HepG2 (cell line): Measurements from ENCODE around the gene ZSCAN20. TPM values are rescaled to one million over a fixed set of nuclear protein-coding genes. Genes with fewer than 3 reads are reported as not detected.

Source experiments
- ATAC-seq: fragments of 200-7000 bp; cut with Tn5 transposase; 3 replicates; pipeline ENCODE4 v1.9.1; 2020; ENCODE audit warnings: mild to moderate bottlenecking, moderate library complexity
- BruUV-seq: library from RNA; stranded (reverse); fragments of 400-500 nt; replicated peaks from 2 replicates; lab custom pipeline; 2021; lab: Mats Ljungman, UMichigan
- CTCF ChIA-PET: fragments of 300-600 bp; formaldehyde crosslinking; extraction: SDS; loops from one replicate; lab custom pipeline; 2021; ENCODE audit warnings: low total read pairs, inconsistent platforms, low intra/inter-chr PET ratio; lab: Yijun Ruan, JAX
- POLR2A ChIA-PET: fragments of 350-600 bp; sonication (Branson Sonifier 250); formaldehyde crosslinking; loops from one replicate; lab custom pipeline; 2020; ENCODE audit warnings: antibody characterized with exemption, inconsistent platforms; lab: Yijun Ruan, JAX
- DNase-seq: peaks from one replicate; pipeline ENCODE4 v3.0.0-alpha.2; 2015; ENCODE audit warnings: low spot score
- FAIRE-seq: peaks from 3 replicates; lab custom pipeline; 2011; peaks lifted over from hg19 to GRCh38; lab: Jason Lieb, UNC
- H2AFZ ChIP-seq: one replicate; pipeline ENCODE4 v1.6.1; 2011; ENCODE audit warnings: low read length, inconsistent platforms
- H3K27ac ChIP-seq: fragments of 300-600 bp; 3 replicates; pipeline ENCODE4 v1.8.0; 2011; ENCODE audit warnings: mixed run types, mild to moderate bottlenecking, mixed read lengths, low read length, inconsistent platforms; ENCODE audit not compliant: insufficient read depth; ENCODE audit errors: extremely low read length
- H3K27me3 ChIP-seq, 2 experiments: fragments of 200-600 bp in 1 of 2; 2 replicates in 1 of 2; 3 replicates in 1 of 2; pipeline versions ENCODE4 v1.6.0 to v1.8.0; 2011; ENCODE audit warnings: low read length in 2 of 2, mild to moderate bottlenecking in 2 of 2, moderate library complexity in 2 of 2, inconsistent platforms in 1 of 2; ENCODE audit not compliant: insufficient read depth in 2 of 2, control insufficient read depth in 1 of 2
- H3K36me3 ChIP-seq, 2 experiments: fragments of 200-600 bp in 1 of 2; replicated peaks in 1 of 2; 2 replicates in 1 of 2; 3 replicates in 1 of 2; pipeline versions ENCODE4 v1.5.1 to v1.8.0; 2011; ENCODE audit warnings: low read length in 2 of 2, inconsistent platforms in 1 of 2; ENCODE audit not compliant: insufficient read depth in 2 of 2, control insufficient read depth in 1 of 2
- H3K4me1 ChIP-seq: 2 replicates; pipeline ENCODE4 v1.5.1; 2012; ENCODE audit warnings: low read length, inconsistent platforms; ENCODE audit not compliant: insufficient read depth
- H3K4me2 ChIP-seq: 2 replicates; pipeline ENCODE4 v1.6.0; 2011; ENCODE audit warnings: low read depth, low read length, inconsistent platforms
- H3K4me3 ChIP-seq, 3 experiments: fragments of 200-600 bp in 1 of 3; sonication (generic), shearing (Covaris generic) in 1 of 3; replicated peaks in 1 of 3; 2 replicates each; pipeline ENCODE4 v1.5.1; 2011 to 2016; ENCODE audit warnings: low read length in 3 of 3, inconsistent platforms in 2 of 3, low read depth in 2 of 3, mild to moderate bottlenecking in 2 of 3, control low read depth in 1 of 3, mixed read lengths in 1 of 3; ENCODE audit not compliant: insufficient read depth in 1 of 3
- H3K79me2 ChIP-seq: one replicate; pipeline ENCODE4 v1.6.1; 2011; ENCODE audit warnings: low read length, inconsistent platforms; ENCODE audit not compliant: insufficient read depth
- H3K9ac ChIP-seq: 2 replicates; pipeline ENCODE4 v1.6.0; 2011; ENCODE audit warnings: mild to moderate bottlenecking, low read depth, low read length, inconsistent platforms; ENCODE audit not compliant: insufficient read depth
- H3K9me3 ChIP-seq: 2 replicates; pipeline ENCODE4 v1.5.1; 2012; ENCODE audit warnings: mild to moderate bottlenecking, low read length
- H4K20me1 ChIP-seq: 2 replicates; pipeline ENCODE4 v1.6.0; 2011; ENCODE audit warnings: inconsistent platforms, mild to moderate bottlenecking, low read length, moderate library complexity; ENCODE audit not compliant: insufficient read depth
- EZH2 ChIP-seq: conservative IDR thresholded peaks from 2 replicates; pipeline ENCODE4 v1.6.1; 2012; ENCODE audit warnings: mild to moderate bottlenecking, low read depth, low read length, moderate library complexity
- GTF3A ChIP-seq: sonication (generic); formaldehyde crosslinking; conservative IDR thresholded peaks from 2 replicates; pipeline ENCODE4 v1.4.0; 2020; ENCODE audit warnings: mild to moderate bottlenecking, missing genetic modification reagents
- JDP2 ChIP-seq: sonication (generic); formaldehyde crosslinking; IDR thresholded peaks from 2 replicates; pipeline ENCODE4 v1.8.1; 2022; ENCODE audit warnings: missing genetic modification reagents, borderline replicate concordance
- MIER2 ChIP-seq: IDR thresholded peaks from 2 replicates; pipeline ENCODE4 v1.6.1; 2016; ENCODE audit warnings: missing biosample characterization, missing genetic modification reagents
- NAIF1 ChIP-seq: sonication (generic); formaldehyde crosslinking; IDR thresholded peaks from 2 replicates; pipeline ENCODE4 v1.5.0; 2020; ENCODE audit warnings: mild to moderate bottlenecking, missing genetic modification reagents, borderline replicate concordance
- NR1H2 ChIP-seq: sonication (generic); formaldehyde crosslinking; IDR thresholded peaks from 2 replicates; pipeline ENCODE4 v1.8.1; 2022; ENCODE audit warnings: low read depth, missing genetic modification reagents, borderline replicate concordance
- PHF5A ChIP-seq: IDR thresholded peaks from one replicate; pipeline ENCODE4 v1.6.1; 2018; ENCODE audit warnings: low read depth, missing genetic modification reagents; ENCODE audit not compliant: unreplicated experiment
- RORA ChIP-seq: sonication (generic); formaldehyde crosslinking; IDR thresholded peaks from 2 replicates; pipeline ENCODE4 v1.5.0; 2020; ENCODE audit warnings: mild to moderate bottlenecking, missing genetic modification reagents, moderate library complexity
- SMAD3 ChIP-seq: sonication (generic); formaldehyde crosslinking; IDR thresholded peaks from 2 replicates; pipeline ENCODE4 v1.4.0; 2020; ENCODE audit warnings: missing genetic modification reagents
- TP53 ChIP-seq: sonication (generic); formaldehyde crosslinking; conservative IDR thresholded peaks from 2 replicates; pipeline ENCODE4 v1.4.0; 2020; ENCODE audit warnings: missing genetic modification reagents
- UBTF ChIP-seq: sonication (generic); formaldehyde crosslinking; IDR thresholded peaks from 2 replicates; pipeline ENCODE4 v1.4.0; 2020; ENCODE audit warnings: mild to moderate bottlenecking, missing genetic modification reagents
- ZBTB8A ChIP-seq: sonication (generic); formaldehyde crosslinking; IDR thresholded peaks from 2 replicates; pipeline ENCODE4 v1.4.0; 2020; ENCODE audit warnings: mild to moderate bottlenecking, low read depth, missing genetic modification reagents, borderline replicate concordance
- ZNF350 ChIP-seq: sonication (generic); formaldehyde crosslinking; IDR thresholded peaks from 2 replicates; pipeline ENCODE4 v1.4.0; 2020; ENCODE audit warnings: mild to moderate bottlenecking, low read depth, missing genetic modification reagents, borderline replicate concordance
- ZNF383 ChIP-seq: sonication (generic); formaldehyde crosslinking; IDR thresholded peaks from 2 replicates; pipeline ENCODE4 v1.4.0; 2020; ENCODE audit warnings: missing genetic modification reagents, mild to moderate bottlenecking, borderline replicate concordance
- ZNF549 ChIP-seq: sonication (generic); formaldehyde crosslinking; IDR thresholded peaks from 2 replicates; pipeline ENCODE4 v1.5.0; 2020; ENCODE audit warnings: missing genetic modification reagents
- ZNF652 ChIP-seq: IDR thresholded peaks from 2 replicates; pipeline ENCODE4 v1.6.1; 2016; ENCODE audit warnings: low read depth, borderline replicate concordance
- WGBS: methylation state at CpG from one replicate; pipeline ENCODE4 v1.1.6; 2017; ENCODE audit warnings: low lambda C conversion rate; 5-methylcytosine and 5-hydroxymethylcytosine counted together
- in situ Hi-C: cut with HindIII; loops from 2 replicates; pipeline ENCODE4 v1.10.0; 2017; ENCODE audit warnings: low pct_unique_long_range_greater_than_20kb; ENCODE audit not compliant: extremely low pct_ligation_motif_present
- intact Hi-C: fragments of 100-400 bp; cut with micrococcal nuclease; formaldehyde crosslinking; loops from one replicate; pipeline ENCODE4 v1.10.0; 2022; ENCODE audit not compliant: unreplicated experiment
- polyA plus RNA-seq, 8 experiments: library from polyadenylated mRNA; depleted of rRNA in 3 of 8; stranded (reverse) in 7 of 8; unstranded in 1 of 8; fragments of >200 nt; fragmentation: Illumina TruSeq in 4 of 8; extraction: Trizol in 4 of 8; gene quantifications; 2 replicates each; pipeline versions ENCODE4 v1.2.1 to v1.2.3, GENCODE V29; 2011 to 2016; ENCODE audit warnings: low read depth in 4 of 8, missing spikeins in 1 of 8, mixed read lengths in 1 of 8; ENCODE audit not compliant: insufficient read depth in 1 of 8
- total RNA-seq, 5 experiments: library from RNA; depleted of rRNA; stranded (reverse); fragments of >200 nt; fragmentation: Illumina TruSeq; extraction: Trizol; gene quantifications; 2 replicates each; pipeline ENCODE4 v1.2.3, GENCODE V29; 2016; ENCODE audit warnings: low read depth in 1 of 5
- TF ChIP-seq, protein P1 (sequence below): sonication (generic); formaldehyde crosslinking; IDR thresholded peaks from 2 replicates; pipeline ENCODE4 v1.4.0; 2020; ENCODE audit warnings: missing genetic modification reagents, low read depth, mild to moderate bottlenecking, borderline replicate concordance
- TF ChIP-seq, protein P2 (sequence below), 2 experiments: sonication (generic) in 1 of 2; formaldehyde crosslinking in 1 of 2; IDR thresholded peaks; 2 replicates each; pipeline versions ENCODE4 v1.4.0 to v1.6.1; 2018 to 2020; ENCODE audit warnings: missing genetic modification reagents in 2 of 2, borderline replicate concordance in 1 of 2, low read depth in 1 of 2, mild to moderate bottlenecking in 1 of 2, missing biosample characterization in 1 of 2

The ZSCAN20 gene
- total and polyA plus RNA-seq, 2 of the 13 experiments (the other 11 are each of a cell fraction or from before 2014, with no cell fraction given) = 1.1 to 2.8 TPM

DNA sequence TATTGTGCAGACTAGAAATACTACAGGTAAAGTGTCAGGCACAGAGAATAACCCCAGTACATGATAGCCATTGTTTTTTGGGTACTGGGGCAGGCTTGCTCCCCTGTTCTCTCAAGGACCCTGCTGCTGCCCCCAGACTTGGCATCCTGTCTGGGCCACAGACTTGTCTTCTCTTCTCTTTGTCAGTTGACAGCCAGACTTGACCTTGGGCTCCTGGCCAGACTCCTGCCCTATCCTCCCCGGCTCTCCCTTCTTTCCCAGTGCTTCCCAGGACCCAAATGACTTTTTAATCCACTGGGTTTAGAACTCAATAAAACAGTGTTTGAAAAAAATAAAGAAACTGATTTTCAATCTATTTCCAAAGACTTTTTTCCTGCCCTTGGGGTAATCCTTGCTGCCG lies 43.2 kb downstream of the ZSCAN20 start:
- no peak for FAIRE-seq
- intact Hi-C loops = no loop called here

DNA sequence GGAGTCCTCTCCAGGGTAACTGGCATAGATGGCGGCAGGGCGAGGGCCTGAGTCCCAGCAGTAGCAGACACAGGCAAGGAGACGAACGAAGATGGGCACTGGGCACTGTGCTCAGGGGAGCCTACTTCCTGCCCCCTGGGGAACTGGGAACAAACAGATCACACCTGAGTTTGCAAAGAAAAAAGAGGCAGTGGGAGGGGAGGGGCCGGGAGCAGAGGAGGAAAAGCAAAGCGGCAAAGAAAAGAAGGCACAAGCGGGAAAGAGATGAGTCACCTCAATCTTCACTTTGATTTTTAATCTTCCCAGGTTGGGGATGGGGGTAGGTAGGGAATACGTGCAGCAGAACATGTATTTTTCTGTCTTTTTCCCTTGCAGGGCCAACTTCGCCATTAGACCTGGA lies 44.0 kb downstream of the ZSCAN20 start:
- Histone ChIP-seq H4K20me1 (no peaks in the 10 kb centered on the region), H3K4me2 (no peak overlapping the region), H3K4me1 (no peaks in the 10 kb centered on the region), H3K27me3 (peaks cover 2 to 46% of the 10 kb centered on the region in 2 experiments; a peak in 4 of 5 replicates), H3K36me3 (no peaks in the 10 kb centered on the region), H3K9me3 (no peaks in the 10 kb centered on the region), H2AFZ (no peak overlapping the region), H3K4me3 (no peak overlapping the region), H3K27ac (no peak overlapping the region), H3K79me2 (no peaks in the 10 kb centered on the region), H3K9ac (no peak overlapping the region)
- TF ChIP-seq, protein P1, sequence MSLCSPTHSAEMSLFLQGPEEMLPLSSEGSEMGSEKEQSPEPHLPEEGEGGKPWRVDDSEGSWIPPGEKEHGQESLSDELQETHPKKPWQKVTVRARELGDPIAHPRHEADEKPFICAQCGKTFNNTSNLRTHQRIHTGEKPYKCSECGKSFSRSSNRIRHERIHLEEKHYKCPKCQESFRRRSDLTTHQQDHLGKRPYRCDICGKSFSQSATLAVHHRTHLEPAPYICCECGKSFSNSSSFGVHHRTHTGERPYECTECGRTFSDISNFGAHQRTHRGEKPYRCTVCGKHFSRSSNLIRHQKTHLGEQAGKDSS (CRISPR knock-in tag) = no peak
- no peak for TF ChIP-seq SMAD3 (CRISPR knock-in tag)
- TF ChIP-seq EZH2 = no peak
- no peak for TF ChIP-seq ZNF350 (CRISPR knock-in tag)
- no peak for TF ChIP-seq UBTF (CRISPR knock-in tag)
- TF ChIP-seq NR1H2 (CRISPR knock-in tag) = no peak
- FAIRE-seq (no peak), ATAC-seq (no peak), DNase-seq (no peak)
- ChIA-PET CTCF (no interaction called here), POLR2A (no interaction called here)
- no TSS peak for BruUV-seq
- intact Hi-C loops (no loop called here), in situ Hi-C loops (no loop called here)
- WGBS = 42% methylated on average over 9 of the region's 9 CpGs

More for the DNA sequence above, 43.2 kb downstream of the ZSCAN20 start:
- H3K9me3 ChIP-seq = no peaks in the 10 kb centered on the region
- 15% methylated on average over 2 of the region's 2 CpGs for WGBS
- H3K9ac ChIP-seq = no peak overlapping the region
- H3K79me2 ChIP-seq = no peaks in the 10 kb centered on the region
- CTCF ChIA-PET = no interaction called here
- no peak overlapping the region for H3K4me2 ChIP-seq
- in situ Hi-C loops = no loop called here
- TF ChIP-seq GTF3A (no peak), JDP2 (CRISPR knock-in tag) (no peak), ZNF549 (CRISPR knock-in tag) (no peak), NAIF1 (CRISPR knock-in tag) (no peak), PHF5A (CRISPR knock-in tag) (no peak), TP53 (CRISPR knock-in tag) (no peak), ZNF350 (CRISPR knock-in tag) (no peak), RORA (CRISPR knock-in tag) (no peak), ZNF652 (no peak), MIER2 (CRISPR knock-in tag) (no peak), ZBTB8A (CRISPR knock-in tag) (no peak), ZNF383 (CRISPR knock-in tag) (no peak)
- TF ChIP-seq, protein P2, sequence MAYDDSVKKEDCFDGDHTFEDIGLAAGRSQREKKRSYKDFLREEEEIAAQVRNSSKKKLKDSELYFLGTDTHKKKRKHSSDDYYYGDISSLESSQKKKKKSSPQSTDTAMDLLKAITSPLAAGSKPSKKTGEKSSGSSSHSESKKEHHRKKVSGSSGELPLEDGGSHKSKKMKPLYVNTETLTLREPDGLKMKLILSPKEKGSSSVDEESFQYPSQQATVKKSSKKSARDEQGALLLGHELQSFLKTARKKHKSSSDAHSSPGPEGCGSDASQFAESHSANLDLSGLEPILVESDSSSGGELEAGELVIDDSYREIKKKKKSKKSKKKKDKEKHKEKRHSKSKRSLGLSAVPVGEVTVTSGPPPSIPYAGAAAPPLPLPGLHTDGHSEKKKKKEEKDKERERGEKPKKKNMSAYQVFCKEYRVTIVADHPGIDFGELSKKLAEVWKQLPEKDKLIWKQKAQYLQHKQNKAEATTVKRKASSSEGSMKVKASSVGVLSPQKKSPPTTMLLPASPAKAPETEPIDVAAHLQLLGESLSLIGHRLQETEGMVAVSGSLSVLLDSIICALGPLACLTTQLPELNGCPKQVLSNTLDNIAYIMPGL (CRISPR knock-in tag; IDR thresholded peaks at IDR 0.05; ENCODE audit: borderline replicate concordance in 1 of 2, low read depth in 1 of 2) = no peak
- ATAC-seq (no peak), DNase-seq (no peak)
- BruUV-seq = no TSS peak
- POLR2A ChIA-PET = no interaction called here
- H3K27me3 ChIP-seq = peaks cover 1 to 42% of the 10 kb centered on the region in 2 experiments; a peak in 4 of 5 replicates
- H3K36me3 ChIP-seq = no peaks in the 10 kb centered on the region
- no peaks in the 10 kb centered on the region for H4K20me1 ChIP-seq
- H3K27ac ChIP-seq = no peak overlapping the region
- H3K4me1 ChIP-seq = no peaks in the 10 kb centered on the region
- H2AFZ ChIP-seq = no peak overlapping the region
- no peak overlapping the region for H3K4me3 ChIP-seq
